Iris pigment epithelial cell (primary cell): Measurements from ENCODE around the gene VEGFB.

Experiments used
- DNase-seq: peaks from one replicate; pipeline ENCODE4 v3.0.0-alpha.2; 2011; ENCODE audit warnings: low read depth

The VEGFB gene

GRCh38 chr11:64262271-64263002 is 28.1 kb downstream of the VEGFB start:
- no peak for DNase-seq

- DNase-seq: peak; percentile 86
These were observed 28.9 kb downstream of the VEGFB start for GRCh38 chr11:64263021-64263946.

GRCh38 chr11:64263947-64264317 is 29.5 kb downstream of the VEGFB start:
- no peak for DNase-seq

GRCh38 chr11:64264371-64264852 is 30.0 kb downstream of the VEGFB start:
- DNase-seq: no peak

- DNase-seq: no peak
These were observed 31.1 kb downstream of the VEGFB start for GRCh38 chr11:64265176-64266160.

- peak; percentile 62 for DNase-seq
These were observed 32.0 kb downstream of the VEGFB start for GRCh38 chr11:64266339-64266738.

- DNase-seq: no peak
These were observed 33.0 kb downstream of the VEGFB start for GRCh38 chr11:64267207-64267945.

- DNase-seq: peak; percentile 43
These were observed 33.9 kb downstream of the VEGFB start for GRCh38 chr11:64268025-64268892.

GRCh38 chr11:64268893-64269539 is 34.6 kb downstream of the VEGFB start:
- DNase-seq: peak; percentile 58

- DNase-seq: peak; percentile 100
These were observed 35.3 kb downstream of the VEGFB start for GRCh38 chr11:64269540-64270220.

GRCh38 chr11:64275031-64275800 is 40.8 kb downstream of the VEGFB start:
- no peak for DNase-seq

GRCh38 chr11:64275841-64276240 is 41.5 kb downstream of the VEGFB start:
- no peak for DNase-seq

- no peak for DNase-seq
These were observed 42.5 kb downstream of the VEGFB start for GRCh38 chr11:64276653-64277431.

GRCh38 chr11:64278576-64279190 is 44.3 kb downstream of the VEGFB start:
- no peak for DNase-seq

- DNase-seq: no peak
These were observed 47.8 kb downstream of the VEGFB start for GRCh38 chr11:64281957-64282770.

- no peak for DNase-seq
These were observed 48.7 kb downstream of the VEGFB start for GRCh38 chr11:64283092-64283491.
